Astrocyte of the cerebellum (primary cell): Measurements from ENCODE around the gene RILPL1.
"Not testable (repeated sequence)": the region's sequence is repeated elsewhere in the genome, so short reads cannot be mapped to it uniquely, and the experiment has no call there.

Experiments
- DNase-seq: peaks from one replicate; pipeline ENCODE4 v3.0.0-alpha.2; 2011; ENCODE audit warnings: low read depth
- H3K4me3 ChIP-seq: 2 replicates; pipeline ENCODE4 v1.5.1; 2011; ENCODE audit warnings: mild to moderate bottlenecking, low read depth, low read length, moderate library complexity
- CTCF ChIP-seq: IDR thresholded peaks from 2 replicates; pipeline ENCODE4 v1.5.1; 2012; ENCODE audit warnings: low read length, low read depth, moderate library complexity, mild to moderate bottlenecking; ENCODE audit errors: missing control alignments
- in situ Hi-C: cut with HindIII; loops from 2 replicates; pipeline ENCODE4 v1.10.0; 2017; ENCODE audit warnings: low sequenced_read_pairs

The RILPL1 gene

GRCh38 chr12:123533672-123534643 is at the start of gene RILPL1:
RILPL1 (minus strand) TSS chr12:123533719; CDS start chr12:123533482, 237 bp downstream.
- peak; percentile 30 for TF ChIP-seq CTCF
- DNase-seq = no peak
- in situ Hi-C loops = no loop called here
- peak within 1 kb of the TSS; percentile 60 for H3K4me3 ChIP-seq

- in situ Hi-C loops = no loop called here
- TF ChIP-seq CTCF = no peak
- DNase-seq = no peak
- no peak overlapping the region for H3K4me3 ChIP-seq
Measured at GRCh38 chr12:123580772-123581171, 47.3 kb upstream of the RILPL1 start.

GRCh38 chr12:123578829-123579228 is 45.3 kb upstream of the RILPL1 start:
- in situ Hi-C loops, DNase-seq, H3K4me3 ChIP-seq: not testable (repeated sequence)

GRCh38 chr12:123578243-123578642 is 44.7 kb upstream of the RILPL1 start:
- H3K4me3 ChIP-seq = no peak overlapping the region
- no peak for DNase-seq
- in situ Hi-C loops = no loop called here

GRCh38 chr12:123576611-123577010 is 43.1 kb upstream of the RILPL1 start:
- in situ Hi-C loops = no loop called here
- no peak for TF ChIP-seq CTCF
- no peak for DNase-seq
- H3K4me3 ChIP-seq = no peak overlapping the region

More at GRCh38 chr12:123578243-123578642, 44.7 kb upstream of the RILPL1 start:
- TF ChIP-seq CTCF = no peak

- TF ChIP-seq CTCF = no peak
- H3K4me3 ChIP-seq = no peak overlapping the region
- in situ Hi-C loops = no loop called here
- DNase-seq = no peak
Measured at GRCh38 chr12:123573870-123574269, 40.4 kb upstream of the RILPL1 start.

GRCh38 chr12:123572391-123572790 is 38.9 kb upstream of the RILPL1 start:
- no peak for TF ChIP-seq CTCF
- in situ Hi-C loops = no loop called here
- H3K4me3 ChIP-seq = no peak overlapping the region
- DNase-seq = no peak
